OCI-LY3 (cell line): ENCODE results near the gene PAXIP1.
A peak's percentile ranks its signal among the peaks of the same experiment; 100 is the strongest.

ENCODE experiments used
- H2AFZ ChIP-seq: fragments of 200-600, 300-600 bp; shearing (Covaris generic); 2 replicates; pipeline ENCODE4 v1.6.0; 2014; ENCODE audit warnings: antibody characterized with exemption, low read depth, low read length
- H3K27ac ChIP-seq: fragments of 200-600, 300-600 bp; sonication (generic); 2 replicates; pipeline ENCODE4 v1.5.1; 2014; ENCODE audit warnings: mild to moderate bottlenecking, low read length, moderate library complexity, mixed read lengths
- H3K27me3 ChIP-seq: fragments of 200-600, 300-600 bp; sonication (generic); 2 replicates; pipeline ENCODE4 v1.6.1; 2014; ENCODE audit warnings: low read depth, low read length, mixed read lengths
- H3K36me3 ChIP-seq: fragments of 200-600, 300-600 bp; sonication (generic); replicated peaks from 2 replicates; pipeline ENCODE3; 2014; ENCODE audit warnings: low read depth, low read length, mixed read lengths
- H3K4me1 ChIP-seq: fragments of 300-600, 200-600 bp; sonication (generic); 2 replicates; pipeline ENCODE4 v1.6.1; 2014; ENCODE audit warnings: low read length, mixed read lengths
- H3K4me2 ChIP-seq: fragments of 200-600, 300-600 bp; sonication (generic); 2 replicates; pipeline ENCODE4 v1.6.1; 2014; ENCODE audit warnings: low read length, mixed read lengths
- H3K4me3 ChIP-seq: fragments of 300-600, 200-600 bp; sonication (generic); 2 replicates; pipeline ENCODE4 v1.5.1; 2014; ENCODE audit warnings: antibody characterized with exemption, mild to moderate bottlenecking, low read length, moderate library complexity
- H3K79me2 ChIP-seq: fragments of 300-600, 200-600 bp; shearing (Covaris generic); 2 replicates; pipeline ENCODE4 v1.6.1; 2014; ENCODE audit warnings: mild to moderate bottlenecking, low read length, mixed read lengths
- H3K9ac ChIP-seq: fragments of 300-600, 200-600 bp; shearing (Covaris generic); 2 replicates; pipeline ENCODE4 v1.6.0; 2014; ENCODE audit warnings: mild to moderate bottlenecking, low read length, moderate library complexity
- H3K9me3 ChIP-seq: fragments of 200-600, 300-600 bp; shearing (Covaris generic); 2 replicates; pipeline ENCODE4 v1.6.1; 2014; ENCODE audit warnings: low read length, mixed read lengths; ENCODE audit not compliant: insufficient read depth
- H4K20me1 ChIP-seq: fragments of 200-600, 300-600 bp; sonication (generic); 2 replicates; pipeline ENCODE4 v1.6.1; 2016; ENCODE audit warnings: low read length, mixed read lengths; ENCODE audit not compliant: insufficient read depth
- EZH2phosphoT487 ChIP-seq: fragments of 200-600 bp; shearing (Covaris generic); IDR thresholded peaks from 2 replicates; pipeline ENCODE4 v1.6.1; 2018; ENCODE audit warnings: antibody characterized with exemption, mixed run types, low read depth
- TF ChIP-seq, protein P1 (sequence below): fragments of 200-600, 300-600 bp; sonication (generic); IDR thresholded peaks from 2 replicates; pipeline ENCODE4 v1.5.1; 2014; ENCODE audit warnings: antibody characterized with exemption, low read length, low read depth

Gene PAXIP1

DNA sequence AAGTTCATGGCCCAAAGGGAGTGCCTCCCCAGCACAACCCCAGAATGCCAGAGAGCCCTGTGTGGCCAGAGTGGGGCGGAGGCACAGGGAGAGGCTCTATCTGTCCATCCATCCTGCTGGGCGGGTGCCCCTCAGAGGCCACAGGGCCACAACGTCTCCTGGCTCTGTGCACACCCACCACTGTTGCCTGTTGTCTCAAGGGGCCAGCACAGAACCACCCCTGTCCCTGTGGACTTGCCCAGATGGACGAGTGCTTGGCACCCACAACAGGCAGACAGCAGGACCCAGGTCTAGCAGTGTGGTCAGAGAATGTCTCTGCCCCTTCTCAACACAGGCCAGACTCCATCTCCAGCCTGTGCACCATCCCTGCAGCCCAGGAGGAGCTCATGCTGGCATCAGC is 92.8 kb downstream of the PAXIP1 start:
- Histone ChIP-seq H3K36me3 (no peaks in the 10 kb centered on the region), H3K27me3 (peaks cover 6% of the 10 kb centered on the region; the same call in 1 of the 2 replicates), H3K4me3 (no peak overlapping the region), H3K9ac (no peak overlapping the region), H3K4me2 (no peak overlapping the region), H3K9me3 (0 out of 2 replicates have a peak, but pooled peaks cover 3% of the 10 kb centered on the region), H3K27ac (no peak overlapping the region), H4K20me1 (no peaks in the 10 kb centered on the region), H3K4me1 (no peaks in the 10 kb centered on the region), H2AFZ (no peak overlapping the region), H3K79me2 (no peaks in the 10 kb centered on the region)
- TF ChIP-seq, protein P1, sequence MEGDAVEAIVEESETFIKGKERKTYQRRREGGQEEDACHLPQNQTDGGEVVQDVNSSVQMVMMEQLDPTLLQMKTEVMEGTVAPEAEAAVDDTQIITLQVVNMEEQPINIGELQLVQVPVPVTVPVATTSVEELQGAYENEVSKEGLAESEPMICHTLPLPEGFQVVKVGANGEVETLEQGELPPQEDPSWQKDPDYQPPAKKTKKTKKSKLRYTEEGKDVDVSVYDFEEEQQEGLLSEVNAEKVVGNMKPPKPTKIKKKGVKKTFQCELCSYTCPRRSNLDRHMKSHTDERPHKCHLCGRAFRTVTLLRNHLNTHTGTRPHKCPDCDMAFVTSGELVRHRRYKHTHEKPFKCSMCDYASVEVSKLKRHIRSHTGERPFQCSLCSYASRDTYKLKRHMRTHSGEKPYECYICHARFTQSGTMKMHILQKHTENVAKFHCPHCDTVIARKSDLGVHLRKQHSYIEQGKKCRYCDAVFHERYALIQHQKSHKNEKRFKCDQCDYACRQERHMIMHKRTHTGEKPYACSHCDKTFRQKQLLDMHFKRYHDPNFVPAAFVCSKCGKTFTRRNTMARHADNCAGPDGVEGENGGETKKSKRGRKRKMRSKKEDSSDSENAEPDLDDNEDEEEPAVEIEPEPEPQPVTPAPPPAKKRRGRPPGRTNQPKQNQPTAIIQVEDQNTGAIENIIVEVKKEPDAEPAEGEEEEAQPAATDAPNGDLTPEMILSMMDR, result no peak
- no peak for TF ChIP-seq EZH2phosphoT487

DNA sequence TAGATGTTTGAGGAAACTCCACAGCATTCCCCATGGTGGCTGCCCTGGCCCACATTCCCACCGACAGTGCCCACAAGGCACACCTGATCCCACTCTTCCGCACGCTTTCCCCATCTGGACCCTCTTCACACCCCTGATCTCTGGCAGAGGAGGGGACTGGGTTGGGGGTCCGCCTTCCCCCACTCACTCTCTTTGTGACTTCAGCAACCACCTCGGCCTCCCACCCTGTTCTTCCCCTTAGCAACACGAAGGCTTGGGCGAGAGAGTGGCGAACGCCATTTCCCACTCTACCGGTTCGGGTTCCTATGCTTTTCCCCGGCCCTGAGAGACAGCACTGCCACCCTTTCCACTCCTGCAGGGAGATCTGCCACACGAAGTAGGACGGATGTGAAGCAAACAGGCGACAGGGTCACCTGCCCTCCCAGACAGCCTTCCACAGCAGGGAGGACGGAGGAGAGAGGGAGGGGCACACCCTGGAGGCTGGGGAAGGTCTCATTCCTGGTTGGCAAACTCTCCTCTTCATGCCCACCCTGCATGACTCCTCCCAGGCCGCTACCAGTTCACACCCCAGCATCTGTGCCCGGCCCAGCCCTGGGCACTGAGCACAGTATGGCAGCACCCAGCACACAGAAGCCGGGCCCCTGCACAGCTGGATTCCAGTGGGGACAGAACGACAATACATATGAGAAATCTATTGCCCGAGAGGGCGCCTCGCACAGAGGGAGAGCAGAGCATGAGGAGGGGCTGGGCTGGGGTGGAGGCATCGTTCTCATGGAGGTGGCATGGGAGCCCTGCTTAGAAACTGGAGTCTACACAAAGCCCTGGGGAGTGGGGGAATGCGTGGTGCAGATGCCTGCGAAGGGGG is 93.5 kb downstream of the PAXIP1 start:
- Histone ChIP-seq H3K27me3 (peaks cover 6% of the 10 kb centered on the region; the same call in 1 of the 2 replicates), H3K4me3 (no peak overlapping the region), H3K36me3 (no peaks in the 10 kb centered on the region), H3K79me2 (no peaks in the 10 kb centered on the region), H3K4me2 (no peak overlapping the region), H2AFZ (no peak overlapping the region), H3K27ac (no peak overlapping the region), H4K20me1 (no peaks in the 10 kb centered on the region), H3K9ac (no peak overlapping the region), H3K4me1 (no peaks in the 10 kb centered on the region), H3K9me3 (0 out of 2 replicates have a peak, but pooled peaks cover 3% of the 10 kb centered on the region)
- TF ChIP-seq EZH2phosphoT487, result no peak
- TF ChIP-seq, protein P1, result no peak

DNA sequence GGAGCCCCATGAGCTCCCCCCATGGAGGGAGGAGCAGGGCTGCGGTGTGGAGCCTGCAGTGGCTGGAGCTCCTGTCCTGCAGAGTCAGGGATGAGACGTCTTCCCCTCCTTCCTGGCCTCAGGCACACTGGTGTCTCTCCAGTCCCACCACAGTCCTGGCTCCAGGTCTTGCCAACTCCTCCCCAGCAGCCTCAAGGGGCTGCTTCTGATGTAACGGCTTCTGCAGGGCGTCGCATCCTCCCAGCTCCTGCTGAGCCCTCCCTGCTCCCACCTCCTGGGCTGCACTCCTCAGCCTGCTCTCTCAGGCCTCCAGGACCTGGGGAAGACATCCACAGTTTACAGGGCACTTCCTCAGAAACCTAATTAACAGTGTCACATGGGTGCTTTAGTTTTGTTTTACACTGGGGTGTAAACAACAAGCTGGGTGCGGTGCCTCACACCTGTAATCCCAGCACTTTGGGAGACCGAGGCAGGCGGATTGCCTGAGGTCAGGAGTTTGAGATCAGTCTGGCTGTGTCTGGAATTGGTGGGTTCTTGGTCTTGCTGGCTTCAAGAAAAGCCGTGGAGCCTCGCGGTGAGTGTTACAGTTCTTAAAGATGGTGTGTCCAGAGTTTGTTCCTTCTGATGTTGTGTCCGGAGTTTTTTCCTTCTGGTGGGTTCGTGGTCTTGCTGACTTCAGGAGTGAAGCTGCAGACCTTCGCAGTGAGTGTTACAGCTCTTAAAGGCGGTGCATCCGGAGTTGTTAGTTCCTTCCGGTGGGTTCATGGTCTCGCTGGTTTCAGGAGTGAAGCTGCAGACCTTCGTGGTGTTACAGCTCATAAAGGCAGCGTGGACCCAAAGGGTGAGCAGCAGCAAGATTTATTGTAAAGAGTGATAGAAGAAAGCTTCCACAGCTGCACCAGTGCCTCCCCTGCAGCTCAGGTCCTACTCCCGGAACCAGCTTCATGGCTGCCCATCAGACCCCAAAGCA is 95.0 kb downstream of the PAXIP1 start:
- Histone ChIP-seq H3K79me2 (no peaks in the 10 kb centered on the region), H3K4me3 (no peak overlapping the region), H3K27ac (no peak overlapping the region), H3K4me2 (peak overlapping the region; percentile 10; the same call in 1 of the 2 replicates), H3K9me3 (0 out of 2 replicates have a peak, but pooled peaks cover 3% of the 10 kb centered on the region), H4K20me1 (no peaks in the 10 kb centered on the region), H3K36me3 (no peaks in the 10 kb centered on the region), H2AFZ (no peak overlapping the region), H3K9ac (no peak overlapping the region), H3K4me1 (no peaks in the 10 kb centered on the region), H3K27me3 (peaks cover 6% of the 10 kb centered on the region; the same call in 1 of the 2 replicates)
- TF ChIP-seq, protein P1, result no peak
- TF ChIP-seq EZH2phosphoT487, result no peak
